ENCODE measurements around the gene EGR4. TPM values are rescaled to one million over a fixed set of nuclear protein-coding genes. Genes with fewer than 3 reads are reported as not detected.

Gene EGR4
- total and polyA plus RNA-seq, 2 donors from 2014 or later: not detected

GRCh38 chr2:73290049-73290839 is 3.1 kb downstream of the EGR4 start:
- intact Hi-C loops (cut with DNase I): no loop called here
- H3K4me3 ChIP-seq (ENCODE audit: low read length in 3 of 3): no peak overlapping the region
- TF ChIP-seq, protein P1, sequence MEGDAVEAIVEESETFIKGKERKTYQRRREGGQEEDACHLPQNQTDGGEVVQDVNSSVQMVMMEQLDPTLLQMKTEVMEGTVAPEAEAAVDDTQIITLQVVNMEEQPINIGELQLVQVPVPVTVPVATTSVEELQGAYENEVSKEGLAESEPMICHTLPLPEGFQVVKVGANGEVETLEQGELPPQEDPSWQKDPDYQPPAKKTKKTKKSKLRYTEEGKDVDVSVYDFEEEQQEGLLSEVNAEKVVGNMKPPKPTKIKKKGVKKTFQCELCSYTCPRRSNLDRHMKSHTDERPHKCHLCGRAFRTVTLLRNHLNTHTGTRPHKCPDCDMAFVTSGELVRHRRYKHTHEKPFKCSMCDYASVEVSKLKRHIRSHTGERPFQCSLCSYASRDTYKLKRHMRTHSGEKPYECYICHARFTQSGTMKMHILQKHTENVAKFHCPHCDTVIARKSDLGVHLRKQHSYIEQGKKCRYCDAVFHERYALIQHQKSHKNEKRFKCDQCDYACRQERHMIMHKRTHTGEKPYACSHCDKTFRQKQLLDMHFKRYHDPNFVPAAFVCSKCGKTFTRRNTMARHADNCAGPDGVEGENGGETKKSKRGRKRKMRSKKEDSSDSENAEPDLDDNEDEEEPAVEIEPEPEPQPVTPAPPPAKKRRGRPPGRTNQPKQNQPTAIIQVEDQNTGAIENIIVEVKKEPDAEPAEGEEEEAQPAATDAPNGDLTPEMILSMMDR (IDR thresholded peaks at IDR 0.05; ENCODE audit: borderline replicate concordance, extremely low read depth, insufficient read depth): peak; percentile 42
- peaks cover 0 to 4% (median 0%) of the 10 kb centered on the region in 3 donors for H3K4me1 ChIP-seq (ENCODE audit: control insufficient read depth in 2 of 3, insufficient read depth in 2 of 3, low read depth in 1 of 3, low read length in 3 of 3)
- peaks cover 39% of the 10 kb centered on the region for H3K27me3 ChIP-seq (ENCODE audit: control insufficient read depth, insufficient read depth, low read length)
- H3K27ac ChIP-seq (ENCODE audit: low read depth in 2 of 2, low read length in 2 of 2): no peak overlapping the region
- H3K9me3 ChIP-seq (ENCODE audit: control insufficient read depth in 2 of 3, insufficient read depth in 1 of 3, low read length in 3 of 3): no peaks in the 10 kb centered on the region
- FAIRE-seq (no peak), DNase-seq (peak in 1 of 5 donors; percentile 33)
- H3K36me3 ChIP-seq (ENCODE audit: control insufficient read depth in 2 of 3, insufficient read depth in 3 of 3, low read length in 3 of 3): no peaks in the 10 kb centered on the region
- H3K9ac ChIP-seq (ENCODE audit: low read length in 3 of 3): no peak overlapping the region

- FAIRE-seq (no peak), DNase-seq (no peak)
- no peak overlapping the region for H3K27ac ChIP-seq (ENCODE audit: low read depth in 2 of 2, low read length in 2 of 2)
- TF ChIP-seq, protein P1 (IDR thresholded peaks at IDR 0.05; ENCODE audit: borderline replicate concordance, extremely low read depth, insufficient read depth): no peak
- peaks cover 32% of the 10 kb centered on the region for H3K27me3 ChIP-seq (ENCODE audit: control insufficient read depth, insufficient read depth, low read length)
- H3K4me1 ChIP-seq (ENCODE audit: control insufficient read depth in 2 of 3, insufficient read depth in 2 of 3, low read depth in 1 of 3, low read length in 3 of 3): peaks cover 0 to 12% (median 0%) of the 10 kb centered on the region in 3 donors
- H3K9ac ChIP-seq (ENCODE audit: low read length in 3 of 3): no peak overlapping the region
- no peaks in the 10 kb centered on the region for H3K9me3 ChIP-seq (ENCODE audit: control insufficient read depth in 2 of 3, insufficient read depth in 1 of 3, low read length in 3 of 3)
- intact Hi-C loops (cut with DNase I): no loop called here
- H3K36me3 ChIP-seq (ENCODE audit: control insufficient read depth in 2 of 3, insufficient read depth in 3 of 3, low read length in 3 of 3): no peaks in the 10 kb centered on the region
- no peak overlapping the region for H3K4me3 ChIP-seq (ENCODE audit: low read length in 3 of 3)
Observed at GRCh38 chr2:73289304-73289703, 4.0 kb downstream of the EGR4 start.

GRCh38 chr2:73286134-73286655 is 7.2 kb downstream of the EGR4 start:
- H3K9me3 ChIP-seq (ENCODE audit: control insufficient read depth in 2 of 3, insufficient read depth in 1 of 3, low read length in 3 of 3): no peaks in the 10 kb centered on the region
- peaks cover 0 to 8% (median 0%) of the 10 kb centered on the region in 3 donors for H3K4me1 ChIP-seq (ENCODE audit: control insufficient read depth in 2 of 3, insufficient read depth in 2 of 3, low read depth in 1 of 3, low read length in 3 of 3)
- DNase-seq (no peak), FAIRE-seq (no peak)
- H3K9ac ChIP-seq (ENCODE audit: low read length in 3 of 3): no peak overlapping the region
- H3K27me3 ChIP-seq (ENCODE audit: control insufficient read depth, insufficient read depth, low read length): peaks cover 17% of the 10 kb centered on the region
- H3K27ac ChIP-seq (ENCODE audit: low read depth in 2 of 2, low read length in 2 of 2): no peak overlapping the region
- H3K4me3 ChIP-seq (ENCODE audit: low read length in 3 of 3): no peak overlapping the region
- no peaks in the 10 kb centered on the region for H3K36me3 ChIP-seq (ENCODE audit: control insufficient read depth in 2 of 3, insufficient read depth in 3 of 3, low read length in 3 of 3)
- intact Hi-C loops (cut with DNase I): no loop called here
- TF ChIP-seq, protein P1 (IDR thresholded peaks at IDR 0.05; ENCODE audit: borderline replicate concordance, extremely low read depth, insufficient read depth): no peak
